ENCODE results near the gene ACBD3. TPM values are rescaled to one million over a fixed set of nuclear protein-coding genes. Genes with fewer than 3 reads are reported as not detected.

The ACBD3 gene
- polyA plus RNA-seq, 1 of the 3 experiments (the other 2 are of a cell fraction): 17.8 TPM

GRCh38 chr1:226195144-226195543 lies 8.6 kb upstream of the ACBD3 start:
- POLR2A ChIA-PET: interaction anchor here (1.0 kb wide), 1 partner anchor 114 kb away, joined by 3 read pairs; the partner anchor contains the start of gene LIN9
- H3K4me3 ChIP-seq (ENCODE audit: low read depth in 2 of 2, low read length in 1 of 2): no peak overlapping the region
- TF ChIP-seq IRF3 (IDR thresholded peaks at IDR 0.05; ENCODE audit: low read depth, low read length) (no peak), GATA2 (CRISPR knock-in tag; IDR thresholded peaks at IDR 0.05) (peak; percentile 46; the same call in 1 of the 2 replicates), REST (IDR thresholded peaks at IDR 0.05; ENCODE audit: low read depth, low read length) (no peak), TEAD4 (IDR thresholded peaks at IDR 0.05; ENCODE audit: borderline replicate concordance, insufficient read depth) (no peak)
- no peak overlapping the region for H3K9ac ChIP-seq
- H3K36me3 ChIP-seq (replicated peaks in 1 of 2; ENCODE audit: control insufficient read depth in 1 of 2, insufficient read depth in 2 of 2, low read length in 1 of 2): no peaks in the 10 kb centered on the region
- no peak overlapping the region for H2AFZ ChIP-seq (ENCODE audit: low read depth)
- no peaks in the 10 kb centered on the region for H3K9me3 ChIP-seq
- H3K4me1 ChIP-seq (ENCODE audit: control insufficient read depth in 1 of 2, insufficient read depth in 2 of 2, low read depth in 1 of 2, low read length in 1 of 2): peaks cover 0 to 4% of the 10 kb centered on the region in 2 experiments; a peak in 1 of 4 replicates
- CTCF ChIA-PET: interaction anchor here (0.6 to 2.2 kb wide), 4 partner anchors 11 to 535 kb away, joined by 3 to 20 read pairs (median 4); no protein-coding TSS in a partner anchor
- no peaks in the 10 kb centered on the region for H3F3A ChIP-seq (replicated peaks; ENCODE audit: insufficient read depth)
- H3K27me3 ChIP-seq (ENCODE audit: insufficient read depth): no peaks in the 10 kb centered on the region; the same call in 1 of the 2 replicates
- H3K27ac ChIP-seq (ENCODE audit: low read depth in 2 of 2, low read length in 1 of 2): no peak overlapping the region
- no peaks in the 10 kb centered on the region for H3K9me2 ChIP-seq
- no peak overlapping the region for H3K4me2 ChIP-seq
- DNase-seq: peak; percentile 42
- 71% methylated on average over 1 of the region's 1 CpG for WGBS (ENCODE audit: low lambda C conversion rate)
- H3K79me2 ChIP-seq (ENCODE audit: insufficient read depth): no peaks in the 10 kb centered on the region
- H4K20me1 ChIP-seq (ENCODE audit: insufficient read depth): no peaks in the 10 kb centered on the region

- POLR2A ChIA-PET: no interaction called here
- Histone ChIP-seq H3K27me3 (ENCODE audit: insufficient read depth) (no peaks in the 10 kb centered on the region), H3K4me1 (ENCODE audit: control insufficient read depth in 1 of 2, insufficient read depth in 2 of 2, low read depth in 1 of 2, low read length in 1 of 2) (peaks cover 0 to 9% of the 10 kb centered on the region in 2 experiments; a peak in 3 of 4 replicates), H3K4me2 (peak overlapping the region; percentile 86), H4K20me1 (ENCODE audit: insufficient read depth) (peaks cover 30% of the 10 kb centered on the region), H3K9me2 (no peaks in the 10 kb centered on the region), H3K27ac (ENCODE audit: low read depth in 2 of 2, low read length in 1 of 2) (peak overlapping the region in 1 of 2 experiments; percentile 88; a peak in 3 of 4 replicates), H3K4me3 (ENCODE audit: low read depth in 2 of 2, low read length in 1 of 2) (peak overlapping the region; percentile 71 to 82), H2AFZ (ENCODE audit: low read depth) (peak overlapping the region; percentile 97), H3K9ac (peak overlapping the region; percentile 77; the same call in 1 of the 2 replicates), H3K9me3 (no peaks in the 10 kb centered on the region), H3K79me2 (ENCODE audit: insufficient read depth) (peaks cover 45% of the 10 kb centered on the region), H3K36me3 (replicated peaks in 1 of 2; ENCODE audit: control insufficient read depth in 1 of 2, insufficient read depth in 2 of 2, low read length in 1 of 2) (peaks cover 6 to 18% of the 10 kb centered on the region in 2 experiments), H3F3A (replicated peaks; ENCODE audit: insufficient read depth) (peaks cover 10% of the 10 kb centered on the region)
- no peak for DNase-seq
- WGBS (ENCODE audit: low lambda C conversion rate): 84% methylated on average over 7 of the region's 7 CpGs
- no peak for TF ChIP-seq USF2 (IDR thresholded peaks at IDR 0.05; ENCODE audit: borderline replicate concordance, low read depth, low read length)
- no peak for TF ChIP-seq EP300 (IDR thresholded peaks at IDR 0.05; ENCODE audit: borderline replicate concordance in 1 of 2, low read depth in 1 of 2, low read length in 1 of 2)
- no peak for TF ChIP-seq EZH2phosphoT487 (IDR thresholded peaks at IDR 0.05; ENCODE audit: borderline replicate concordance, low read depth)
- no peak for TF ChIP-seq MXI1 (IDR thresholded peaks at IDR 0.05; ENCODE audit: low read depth, low read length)
- TF ChIP-seq TAF1 (IDR thresholded peaks at IDR 0.05; ENCODE audit: borderline replicate concordance, low read depth, low read length): no peak
- TF ChIP-seq NFIC (IDR thresholded peaks at IDR 0.05; ENCODE audit: borderline replicate concordance): no peak
- TF ChIP-seq GATA2 (CRISPR knock-in tag; IDR thresholded peaks at IDR 0.05): no peak
- no peak for TF ChIP-seq YY1 (IDR thresholded peaks at IDR 0.05; ENCODE audit: low read depth)
- TF ChIP-seq SMC3 (IDR thresholded peaks at IDR 0.05; ENCODE audit: low read depth, low read length): no peak
- TF ChIP-seq FOXJ3 (CRISPR knock-in tag; IDR thresholded peaks at IDR 0.05): no peak
- TF ChIP-seq USF1 (IDR thresholded peaks at IDR 0.05; ENCODE audit: borderline replicate concordance, low read depth): no peak
- no peak for TF ChIP-seq FOSL2 (IDR thresholded peaks at IDR 0.05; ENCODE audit: borderline replicate concordance, low read depth)
- CTCF ChIA-PET: interaction anchor here (1.1 to 1.2 kb wide), 2 partner anchors 10 to 62 kb away, joined by 5 to 6 read pairs; no protein-coding TSS in a partner anchor
These were observed 839 bp upstream of the ACBD3 start for GRCh38 chr1:226187380-226187779.
